ENCODE measurements around the gene JAKMIP1.

- TF ChIP-seq POLR2AphosphoS5 (IDR thresholded peaks at IDR 0.05) (no peak), CTCF (IDR thresholded peaks at IDR 0.05; ENCODE audit: poor library complexity, severe bottlenecking) (no peak), EZH2 (IDR thresholded peaks at IDR 0.05; ENCODE audit: borderline replicate concordance, insufficient read depth, low read length, poor library complexity, severe bottlenecking) (no peak), TAF1 (IDR thresholded peaks at IDR 0.05; ENCODE audit: low read depth) (no peak), RAD21 (conservative IDR thresholded peaks at IDR 0.05) (no peak), EP300 (conservative IDR thresholded peaks at IDR 0.05; ENCODE audit: poor library complexity, severe bottlenecking) (no peak), MXI1 (conservative IDR thresholded peaks at IDR 0.05; ENCODE audit: poor library complexity, severe bottlenecking) (no peak)
These were observed 36.6 kb upstream of the JAKMIP1 start for GRCh38 chr4:6236816-6237390.

Data from neural cell (in vitro differentiated cells).